ENCODE data around the gene GSTK1.

The GSTK1 gene

GRCh38 chr7:143229054-143229790 lies 34.0 kb upstream of the GSTK1 start:
- no peak for TF ChIP-seq CEBPB (IDR thresholded peaks at IDR 0.05)
- no peak for TF ChIP-seq ZBTB7A (IDR thresholded peaks at IDR 0.05; ENCODE audit: low read depth)
- TF ChIP-seq TCF12 (IDR thresholded peaks at IDR 0.05; ENCODE audit: low read depth) = no peak
- TF ChIP-seq TEAD4 (IDR thresholded peaks at IDR 0.05) = no peak
- no peak for TF ChIP-seq EGR1 (IDR thresholded peaks at IDR 0.05)
- no peak for TF ChIP-seq EP300 (IDR thresholded peaks at IDR 0.05; ENCODE audit: borderline replicate concordance)

GRCh38 chr7:143230602-143231457 lies 32.4 kb upstream of the GSTK1 start:
- TF ChIP-seq TEAD4 (IDR thresholded peaks at IDR 0.05) (no peak), USF1 (IDR thresholded peaks at IDR 0.05) (no peak)

GRCh38 chr7:143233816-143234532 lies 29.3 kb upstream of the GSTK1 start:
- no peak for TF ChIP-seq FOXM1 (IDR thresholded peaks at IDR 0.05; ENCODE audit: borderline replicate concordance, low read depth)
- no peak for TF ChIP-seq USF1 (IDR thresholded peaks at IDR 0.05)
- no peak for TF ChIP-seq ZBTB7A (IDR thresholded peaks at IDR 0.05; ENCODE audit: low read depth)
- no peak for TF ChIP-seq EGR1 (IDR thresholded peaks at IDR 0.05)
- TF ChIP-seq YY1 (IDR thresholded peaks at IDR 0.05; ENCODE audit: low read depth) = no peak
- no peak for TF ChIP-seq TEAD4 (IDR thresholded peaks at IDR 0.05)
- TF ChIP-seq TAF1 (IDR thresholded peaks at IDR 0.05; ENCODE audit: low read depth) = no peak
- no peak for TF ChIP-seq CREB1 (IDR thresholded peaks at IDR 0.05; ENCODE audit: low read depth)
- TF ChIP-seq NFIC (IDR thresholded peaks at IDR 0.05) = no peak
- no peak for TF ChIP-seq CEBPB (IDR thresholded peaks at IDR 0.05)
- no peak for TF ChIP-seq RAD21 (IDR thresholded peaks at IDR 0.05; ENCODE audit: low read depth)
- TF ChIP-seq REST (IDR thresholded peaks at IDR 0.05; ENCODE audit: low read depth) = no peak
- no peak for TF ChIP-seq TCF12 (IDR thresholded peaks at IDR 0.05; ENCODE audit: low read depth)
- TF ChIP-seq MAX (IDR thresholded peaks at IDR 0.05) = no peak
- TF ChIP-seq EP300 (IDR thresholded peaks at IDR 0.05; ENCODE audit: borderline replicate concordance) = no peak

GRCh38 chr7:143234533-143234875 lies 28.7 kb upstream of the GSTK1 start:
- no peak for TF ChIP-seq EGR1 (IDR thresholded peaks at IDR 0.05)
- no peak for TF ChIP-seq NFIC (IDR thresholded peaks at IDR 0.05)
- no peak for TF ChIP-seq CEBPB (IDR thresholded peaks at IDR 0.05)
- TF ChIP-seq REST (IDR thresholded peaks at IDR 0.05; ENCODE audit: low read depth) = no peak
- TF ChIP-seq TAF1 (IDR thresholded peaks at IDR 0.05; ENCODE audit: low read depth) = no peak
- TF ChIP-seq RAD21 (IDR thresholded peaks at IDR 0.05; ENCODE audit: low read depth) = no peak
- no peak for TF ChIP-seq YY1 (IDR thresholded peaks at IDR 0.05; ENCODE audit: low read depth)
- no peak for TF ChIP-seq FOXM1 (IDR thresholded peaks at IDR 0.05; ENCODE audit: borderline replicate concordance, low read depth)
- TF ChIP-seq CREB1 (IDR thresholded peaks at IDR 0.05; ENCODE audit: low read depth) = no peak
- TF ChIP-seq EP300 (IDR thresholded peaks at IDR 0.05; ENCODE audit: borderline replicate concordance) = no peak
- no peak for TF ChIP-seq MAX (IDR thresholded peaks at IDR 0.05)
- no peak for TF ChIP-seq USF1 (IDR thresholded peaks at IDR 0.05)
- TF ChIP-seq TCF12 (IDR thresholded peaks at IDR 0.05; ENCODE audit: low read depth) = no peak
- TF ChIP-seq ZBTB7A (IDR thresholded peaks at IDR 0.05; ENCODE audit: low read depth) = no peak
- TF ChIP-seq TEAD4 (IDR thresholded peaks at IDR 0.05) = no peak

GRCh38 chr7:143235561-143235960 lies 27.7 kb upstream of the GSTK1 start:
- TF ChIP-seq RAD21 (IDR thresholded peaks at IDR 0.05; ENCODE audit: low read depth) = no peak
- no peak for TF ChIP-seq TEAD4 (IDR thresholded peaks at IDR 0.05)
- TF ChIP-seq CREB1 (IDR thresholded peaks at IDR 0.05; ENCODE audit: low read depth) = no peak
- no peak for TF ChIP-seq ZBTB7A (IDR thresholded peaks at IDR 0.05; ENCODE audit: low read depth)
- TF ChIP-seq EP300 (IDR thresholded peaks at IDR 0.05; ENCODE audit: borderline replicate concordance) = no peak
- TF ChIP-seq REST (IDR thresholded peaks at IDR 0.05; ENCODE audit: low read depth) = no peak
- TF ChIP-seq CEBPB (IDR thresholded peaks at IDR 0.05) = no peak
- TF ChIP-seq FOXM1 (IDR thresholded peaks at IDR 0.05; ENCODE audit: borderline replicate concordance, low read depth) = no peak
- TF ChIP-seq YY1 (IDR thresholded peaks at IDR 0.05; ENCODE audit: low read depth) = no peak
- no peak for TF ChIP-seq USF1 (IDR thresholded peaks at IDR 0.05)
- no peak for TF ChIP-seq TAF1 (IDR thresholded peaks at IDR 0.05; ENCODE audit: low read depth)
- TF ChIP-seq TCF12 (IDR thresholded peaks at IDR 0.05; ENCODE audit: low read depth) = no peak
